NCI-H345 treated with DMSO at 0.1 percent for 48 hours (cell line): Measurements from ENCODE around the gene TRO.

Experiments
- DNase-seq: peaks from one replicate; lab custom pipeline; 2025; ENCODE audit not compliant: unreplicated experiment; lab: John Stamatoyannopoulos, UW

TRO gene, protein sequence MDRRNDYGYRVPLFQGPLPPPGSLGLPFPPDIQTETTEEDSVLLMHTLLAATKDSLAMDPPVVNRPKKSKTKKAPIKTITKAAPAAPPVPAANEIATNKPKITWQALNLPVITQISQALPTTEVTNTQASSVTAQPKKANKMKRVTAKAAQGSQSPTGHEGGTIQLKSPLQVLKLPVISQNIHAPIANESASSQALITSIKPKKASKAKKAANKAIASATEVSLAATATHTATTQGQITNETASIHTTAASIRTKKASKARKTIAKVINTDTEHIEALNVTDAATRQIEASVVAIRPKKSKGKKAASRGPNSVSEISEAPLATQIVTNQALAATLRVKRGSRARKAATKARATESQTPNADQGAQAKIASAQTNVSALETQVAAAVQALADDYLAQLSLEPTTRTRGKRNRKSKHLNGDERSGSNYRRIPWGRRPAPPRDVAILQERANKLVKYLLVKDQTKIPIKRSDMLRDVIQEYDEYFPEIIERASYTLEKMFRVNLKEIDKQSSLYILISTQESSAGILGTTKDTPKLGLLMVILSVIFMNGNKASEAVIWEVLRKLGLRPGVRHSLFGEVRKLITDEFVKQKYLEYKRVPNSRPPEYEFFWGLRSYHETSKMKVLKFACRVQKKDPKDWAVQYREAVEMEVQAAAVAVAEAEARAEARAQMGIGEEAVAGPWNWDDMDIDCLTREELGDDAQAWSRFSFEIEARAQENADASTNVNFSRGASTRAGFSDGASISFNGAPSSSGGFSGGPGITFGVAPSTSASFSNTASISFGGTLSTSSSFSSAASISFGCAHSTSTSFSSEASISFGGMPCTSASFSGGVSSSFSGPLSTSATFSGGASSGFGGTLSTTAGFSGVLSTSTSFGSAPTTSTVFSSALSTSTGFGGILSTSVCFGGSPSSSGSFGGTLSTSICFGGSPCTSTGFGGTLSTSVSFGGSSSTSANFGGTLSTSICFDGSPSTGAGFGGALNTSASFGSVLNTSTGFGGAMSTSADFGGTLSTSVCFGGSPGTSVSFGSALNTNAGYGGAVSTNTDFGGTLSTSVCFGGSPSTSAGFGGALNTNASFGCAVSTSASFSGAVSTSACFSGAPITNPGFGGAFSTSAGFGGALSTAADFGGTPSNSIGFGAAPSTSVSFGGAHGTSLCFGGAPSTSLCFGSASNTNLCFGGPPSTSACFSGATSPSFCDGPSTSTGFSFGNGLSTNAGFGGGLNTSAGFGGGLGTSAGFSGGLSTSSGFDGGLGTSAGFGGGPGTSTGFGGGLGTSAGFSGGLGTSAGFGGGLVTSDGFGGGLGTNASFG (N-terminal part only)

DNA sequence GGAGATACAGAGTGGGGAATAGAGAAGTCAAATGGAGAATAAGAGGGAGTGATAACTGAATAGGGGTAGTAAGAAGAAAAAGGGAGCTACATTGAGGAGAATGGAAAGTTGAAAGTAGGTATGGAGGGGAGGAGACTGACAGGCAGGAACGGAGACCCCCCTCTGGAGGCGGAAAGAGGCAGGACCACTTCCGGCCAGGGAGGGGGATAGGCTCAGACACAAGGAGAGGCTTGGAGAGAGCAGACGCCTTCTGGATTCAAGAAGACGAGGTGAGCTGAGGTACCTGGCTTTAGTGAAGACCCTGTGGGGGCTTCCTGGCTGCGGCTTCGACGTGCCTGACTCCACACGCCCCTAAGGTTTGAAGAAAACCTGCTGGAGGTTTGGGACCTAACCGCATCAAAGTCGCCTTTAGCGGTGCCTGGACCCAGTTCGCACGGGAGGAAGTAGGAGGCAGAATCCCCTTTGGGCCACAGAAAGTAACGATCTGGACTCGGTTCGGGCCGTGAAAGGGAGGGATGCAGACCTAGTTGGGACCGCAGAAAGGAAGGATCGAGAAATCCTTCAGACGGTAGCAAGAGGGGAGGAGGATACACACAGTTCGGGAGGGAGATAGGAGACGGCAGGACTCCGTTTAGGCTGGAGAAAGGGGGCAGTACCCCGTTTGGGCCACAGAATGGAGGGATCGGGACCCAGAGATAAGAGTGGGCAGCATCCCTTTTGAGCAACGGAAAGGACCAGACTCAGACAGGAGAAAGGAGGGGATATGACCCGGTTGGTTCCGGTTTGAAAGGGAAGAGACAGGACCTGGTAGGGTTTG, at the start of gene TRO:
Gene TRO, plus strand, starts transcription at position 215 of the 817 bp plus-strand sequence. CDS start 1,423 bp downstream, outside the sequence.
- DNase-seq, result peak; percentile 38

DNA sequence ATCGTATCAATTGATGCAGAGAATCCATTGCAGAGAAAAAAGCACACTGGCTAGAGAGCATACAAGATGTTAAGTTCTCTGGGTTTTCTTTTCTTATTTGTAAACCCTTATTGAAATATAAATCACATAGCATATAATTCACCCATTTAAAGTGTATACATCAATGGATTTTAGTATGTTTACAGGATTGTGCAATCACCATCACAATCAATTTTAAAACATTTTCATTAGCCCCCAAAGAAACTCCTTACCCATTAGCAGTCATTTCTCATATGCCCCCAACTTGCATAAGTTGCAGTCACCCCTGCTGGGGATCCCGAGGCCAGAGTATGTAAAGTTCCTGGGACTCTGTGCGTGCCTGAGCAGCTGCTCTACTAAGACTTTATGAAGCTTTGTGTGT, 34.9 kb upstream of the TRO start:
- DNase-seq, result no peak

DNA sequence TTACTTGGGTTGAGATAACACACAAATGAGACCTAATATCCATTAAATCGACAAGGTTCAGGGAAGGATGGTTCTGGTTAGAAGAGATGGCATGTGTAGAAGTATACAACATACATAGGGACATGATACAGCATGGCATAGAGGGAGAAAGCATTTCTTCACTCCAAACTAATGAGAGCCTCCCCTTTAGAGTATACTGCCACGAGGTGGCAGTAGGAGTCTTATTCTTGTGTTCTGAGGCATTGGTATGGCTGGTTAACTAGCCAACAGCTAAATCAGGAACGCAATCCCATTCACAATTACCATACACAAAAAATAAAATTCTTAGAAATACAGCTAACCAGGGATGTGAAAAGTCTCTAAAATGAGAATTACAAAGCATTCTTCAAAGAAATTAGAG, 29.1 kb upstream of the TRO start:
- peak; percentile 12 for DNase-seq

DNA sequence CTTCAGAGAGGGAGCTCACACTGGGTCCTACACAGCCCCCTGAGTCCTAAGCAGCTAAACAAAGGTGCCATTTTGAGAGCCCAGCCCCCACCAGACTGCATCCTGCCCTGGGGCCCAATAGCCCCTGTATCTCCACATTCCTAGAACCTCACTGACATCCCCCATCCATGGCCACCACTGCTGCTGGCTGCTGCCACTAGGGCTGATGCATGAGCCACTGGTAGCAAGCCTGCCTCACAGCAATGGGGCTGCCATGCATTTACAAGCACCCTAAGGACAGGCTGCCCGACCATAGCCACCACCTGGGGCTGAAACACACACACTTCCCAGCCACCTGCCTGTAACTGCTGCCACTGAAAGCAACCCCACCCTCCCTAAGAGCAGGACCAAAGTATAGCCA, 26.5 kb upstream of the TRO start:
- DNase-seq, result no peak

DNA sequence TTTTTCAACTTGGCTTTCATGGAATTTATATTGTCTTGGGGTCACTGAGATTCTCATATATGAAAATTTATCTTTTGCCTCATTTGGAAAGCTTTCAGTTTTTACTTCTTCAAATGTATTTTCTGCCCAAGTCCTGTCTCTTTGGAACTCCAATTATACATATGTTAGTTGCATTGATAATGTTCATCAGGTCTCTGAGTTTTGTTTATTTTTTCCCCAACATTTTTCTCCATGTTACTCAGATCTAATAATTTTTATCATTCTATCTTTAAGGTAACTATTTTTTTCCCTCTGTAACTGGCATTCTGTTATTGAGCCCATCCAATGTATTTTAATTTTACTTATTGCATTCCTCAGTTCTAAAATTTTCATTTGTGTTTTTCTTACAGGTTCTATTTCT, 10.7 kb upstream of the TRO start:
- DNase-seq, result no peak

DNA sequence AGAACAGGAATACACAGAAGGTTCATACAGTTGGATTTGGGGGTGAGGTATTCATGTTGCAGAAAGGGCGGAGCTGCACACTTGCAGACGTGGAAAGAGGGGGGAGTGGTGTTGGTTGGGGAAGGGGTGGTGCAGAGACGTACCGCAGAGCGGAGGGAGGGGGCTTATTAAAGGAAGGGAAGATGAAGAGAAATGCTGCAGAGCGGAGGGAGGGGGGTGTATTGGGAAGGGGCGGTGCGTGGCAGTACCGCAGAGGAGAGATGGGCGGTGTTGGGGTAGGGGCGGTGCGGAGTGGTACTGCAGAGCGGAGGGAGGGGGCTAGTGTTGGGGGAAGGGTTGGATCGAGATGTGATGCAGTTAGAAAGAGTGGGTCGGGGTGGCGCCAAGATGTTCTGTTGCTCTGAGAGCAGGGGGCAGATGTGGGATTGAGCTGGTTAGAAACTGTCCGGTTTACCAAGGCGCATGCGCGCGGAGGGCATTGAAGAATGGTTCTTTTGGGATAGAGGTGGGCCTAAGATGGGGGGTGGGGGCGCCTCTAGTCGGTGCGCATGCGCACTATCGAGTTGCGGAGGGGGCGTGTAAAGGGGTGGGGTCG, 900 bp downstream of the TRO start:
- DNase-seq, result peak; percentile 59

DNA sequence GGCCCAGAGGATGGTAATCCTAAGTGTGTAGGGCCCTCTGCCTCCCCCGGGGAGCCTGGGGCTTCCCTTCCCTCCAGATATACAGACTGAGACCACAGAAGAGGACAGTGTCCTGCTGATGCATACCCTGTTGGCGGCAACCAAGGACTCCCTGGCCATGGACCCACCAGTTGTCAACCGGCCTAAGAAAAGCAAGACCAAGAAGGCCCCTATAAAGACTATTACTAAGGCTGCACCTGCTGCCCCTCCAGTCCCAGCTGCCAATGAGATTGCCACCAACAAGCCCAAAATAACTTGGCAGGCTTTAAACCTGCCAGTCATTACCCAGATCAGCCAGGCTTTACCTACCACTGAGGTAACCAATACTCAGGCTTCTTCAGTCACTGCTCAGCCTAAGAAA, 1.9 kb downstream of the TRO start:
- DNase-seq, result no peak

DNA sequence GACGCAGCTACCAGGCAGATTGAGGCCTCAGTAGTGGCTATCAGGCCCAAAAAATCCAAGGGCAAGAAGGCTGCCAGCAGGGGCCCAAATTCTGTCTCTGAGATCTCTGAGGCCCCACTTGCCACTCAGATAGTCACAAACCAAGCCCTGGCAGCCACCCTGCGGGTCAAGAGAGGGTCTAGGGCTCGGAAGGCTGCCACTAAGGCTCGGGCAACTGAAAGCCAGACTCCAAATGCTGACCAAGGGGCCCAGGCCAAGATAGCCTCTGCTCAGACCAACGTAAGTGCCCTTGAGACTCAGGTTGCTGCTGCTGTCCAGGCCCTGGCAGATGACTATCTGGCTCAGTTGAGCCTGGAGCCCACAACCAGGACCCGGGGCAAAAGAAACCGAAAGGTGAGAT, 2.8 kb downstream of the TRO start:
- DNase-seq, result no peak

DNA sequence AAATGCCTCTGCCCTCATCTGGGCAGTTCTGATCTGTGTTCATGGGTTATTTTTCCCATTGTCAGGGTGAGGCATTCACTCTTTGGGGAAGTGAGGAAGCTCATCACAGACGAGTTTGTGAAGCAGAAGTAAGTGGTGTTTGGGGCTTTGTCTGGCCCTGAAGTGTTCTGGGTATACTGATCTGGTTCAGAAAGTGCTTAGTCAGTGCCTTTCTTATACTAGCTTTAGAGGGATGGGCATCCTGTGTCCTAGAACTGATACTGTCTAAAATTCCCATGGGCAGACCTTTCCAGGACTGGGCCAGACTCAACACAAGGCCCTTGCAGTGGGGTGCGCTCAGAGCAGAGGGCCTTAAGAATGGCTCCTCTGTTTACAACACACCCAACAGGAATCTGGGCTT, 6.4 kb downstream of the TRO start:
- no peak for DNase-seq

DNA sequence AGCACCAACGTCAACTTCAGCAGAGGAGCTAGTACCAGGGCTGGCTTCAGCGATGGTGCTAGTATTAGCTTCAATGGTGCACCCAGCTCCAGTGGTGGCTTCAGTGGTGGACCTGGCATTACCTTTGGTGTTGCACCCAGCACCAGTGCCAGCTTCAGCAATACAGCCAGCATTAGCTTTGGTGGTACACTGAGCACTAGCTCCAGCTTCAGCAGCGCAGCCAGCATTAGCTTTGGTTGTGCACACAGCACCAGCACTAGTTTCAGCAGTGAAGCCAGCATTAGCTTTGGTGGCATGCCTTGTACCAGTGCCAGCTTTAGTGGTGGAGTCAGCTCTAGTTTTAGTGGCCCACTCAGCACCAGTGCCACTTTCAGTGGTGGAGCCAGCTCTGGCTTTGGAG, 8.3 kb downstream of the TRO start:
- DNase-seq, result no peak

DNA sequence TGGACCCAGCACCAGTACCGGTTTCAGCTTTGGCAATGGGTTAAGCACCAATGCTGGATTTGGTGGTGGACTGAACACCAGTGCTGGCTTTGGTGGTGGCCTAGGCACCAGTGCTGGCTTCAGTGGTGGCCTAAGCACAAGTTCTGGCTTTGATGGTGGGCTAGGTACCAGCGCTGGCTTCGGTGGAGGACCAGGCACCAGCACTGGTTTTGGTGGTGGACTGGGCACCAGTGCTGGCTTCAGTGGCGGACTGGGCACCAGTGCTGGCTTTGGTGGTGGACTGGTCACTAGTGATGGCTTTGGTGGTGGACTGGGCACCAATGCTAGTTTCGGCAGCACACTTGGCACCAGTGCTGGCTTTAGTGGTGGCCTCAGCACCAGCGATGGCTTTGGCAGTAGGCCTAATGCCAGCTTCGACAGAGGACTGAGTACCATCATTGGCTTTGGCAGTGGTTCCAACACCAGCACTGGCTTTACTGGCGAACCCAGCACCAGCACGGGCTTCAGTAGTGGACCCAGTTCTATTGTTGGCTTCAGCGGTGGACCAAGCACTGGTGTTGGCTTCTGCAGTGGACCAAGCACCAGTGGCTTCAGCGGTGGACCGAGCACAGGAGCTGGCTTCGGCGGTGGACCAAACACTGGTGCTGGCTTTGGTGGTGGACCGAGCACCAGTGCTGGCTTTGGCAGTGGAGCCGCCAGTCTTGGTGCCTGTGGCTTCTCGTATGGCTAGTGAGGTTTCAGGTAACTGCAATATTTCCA, 9.8 kb downstream of the TRO start:
- DNase-seq, result no peak

DNA sequence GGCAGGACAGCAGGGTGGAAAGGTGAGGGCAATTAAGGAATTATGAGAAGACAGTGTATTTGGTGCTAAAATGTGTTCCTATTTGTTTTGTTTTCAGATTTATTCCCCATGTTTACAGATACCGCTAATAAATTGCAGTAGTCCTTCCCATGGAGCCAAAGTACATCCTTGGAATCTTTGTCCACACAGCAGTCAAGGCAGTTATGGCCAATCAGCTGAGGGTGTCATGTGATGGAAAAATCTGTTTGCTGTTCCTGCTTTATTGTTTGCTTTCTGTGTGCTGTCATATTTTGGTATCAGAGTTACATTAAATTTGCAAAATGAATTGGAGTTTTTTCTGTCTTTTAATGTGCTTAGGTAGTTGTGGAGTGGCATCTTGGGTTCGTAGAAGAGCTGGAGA, 10.5 kb downstream of the TRO start:
- no peak for DNase-seq

DNA sequence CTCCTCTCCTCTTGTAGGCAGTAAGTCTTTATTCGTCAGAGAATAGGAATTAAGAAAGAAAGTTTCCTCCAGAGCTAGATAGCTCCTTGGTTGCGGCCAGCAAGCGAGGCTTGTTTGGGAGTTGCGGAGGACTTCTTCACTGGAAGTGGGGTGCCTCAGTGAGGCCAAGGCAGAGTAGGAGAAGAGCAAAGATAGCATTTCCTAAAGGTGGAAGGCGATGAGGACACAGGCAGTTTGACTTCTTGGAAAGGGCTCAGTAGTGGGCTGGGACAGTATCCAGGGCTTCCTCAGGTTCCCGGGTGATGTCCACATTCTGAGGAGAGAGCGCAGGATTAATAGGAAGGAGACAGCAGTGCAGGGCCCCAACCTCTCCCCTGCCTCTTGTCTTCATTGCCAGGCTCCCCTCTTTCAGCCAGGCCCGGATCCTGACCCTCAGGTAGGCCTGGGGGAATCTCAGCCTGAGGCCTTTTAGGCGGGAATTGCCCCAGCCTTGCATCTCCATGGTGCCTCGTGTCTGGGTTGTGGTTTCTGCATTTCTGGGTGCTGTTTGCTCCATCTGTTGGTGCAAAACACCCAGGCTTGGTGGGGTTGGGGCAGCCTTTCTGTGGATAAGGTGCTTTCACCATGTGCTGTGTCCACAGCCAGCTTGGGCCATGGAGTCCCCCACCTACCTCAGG, 12.7 kb downstream of the TRO start:
- DNase-seq, result no peak

DNA sequence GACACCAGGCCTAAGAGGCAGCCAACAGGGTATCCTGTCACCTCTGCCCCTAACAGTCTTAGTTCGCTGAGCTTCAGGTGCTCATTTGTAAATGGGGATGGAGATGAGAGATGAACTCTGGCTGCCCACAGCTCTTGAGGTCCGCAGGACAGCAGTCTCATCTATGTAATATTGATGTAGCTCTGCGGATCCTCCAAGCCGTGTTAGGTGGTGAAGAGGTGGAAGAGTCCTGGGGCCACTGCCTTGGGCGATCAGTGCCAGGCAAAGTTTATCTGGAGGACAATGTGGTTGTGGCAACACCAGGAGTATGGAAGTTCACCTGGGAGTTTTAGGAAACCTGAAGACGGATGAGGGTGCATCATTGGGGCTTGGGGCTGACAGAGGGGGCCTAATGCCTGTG, 13.4 kb downstream of the TRO start:
- no peak for DNase-seq

DNA sequence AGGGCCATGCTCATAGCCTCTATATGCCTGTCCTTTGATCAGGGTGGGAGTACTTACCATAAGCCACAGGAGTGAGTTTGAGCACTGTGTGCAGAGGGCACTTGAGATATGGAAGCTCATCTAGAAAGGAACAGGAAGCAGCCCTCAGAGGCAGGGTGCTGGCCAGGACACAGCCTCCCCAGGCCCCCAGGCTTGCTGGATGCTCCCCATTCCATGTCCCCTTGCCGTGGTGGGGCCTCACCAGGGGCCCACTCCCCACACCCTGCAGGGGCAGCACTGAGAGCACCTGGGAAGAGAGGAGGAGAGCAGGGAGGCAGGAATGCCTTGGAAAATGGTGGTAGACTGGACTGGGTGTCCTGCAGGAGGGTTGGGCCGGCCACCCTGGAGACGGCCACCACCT, 14.3 kb downstream of the TRO start:
- no peak for DNase-seq

DNA sequence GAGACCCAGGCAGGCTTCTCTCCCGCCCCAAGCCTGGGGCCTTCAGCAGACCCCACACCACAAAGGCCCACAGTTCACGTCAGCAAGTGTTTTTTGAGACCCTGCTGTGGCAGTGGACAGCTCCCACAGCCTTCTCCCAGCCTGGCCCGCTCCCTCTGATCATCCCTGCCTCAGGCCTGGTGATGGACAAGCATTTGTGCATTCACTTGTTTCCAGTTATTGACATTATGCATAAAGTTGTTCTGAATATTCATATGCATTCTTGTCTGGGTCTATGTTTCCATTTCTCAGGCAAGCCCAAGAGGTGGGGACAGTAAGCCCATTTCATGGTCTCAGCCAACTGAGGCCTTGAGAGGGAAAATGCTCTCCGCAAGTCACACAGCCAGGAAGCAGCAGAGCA, 14.7 kb downstream of the TRO start:
- no peak for DNase-seq

DNA sequence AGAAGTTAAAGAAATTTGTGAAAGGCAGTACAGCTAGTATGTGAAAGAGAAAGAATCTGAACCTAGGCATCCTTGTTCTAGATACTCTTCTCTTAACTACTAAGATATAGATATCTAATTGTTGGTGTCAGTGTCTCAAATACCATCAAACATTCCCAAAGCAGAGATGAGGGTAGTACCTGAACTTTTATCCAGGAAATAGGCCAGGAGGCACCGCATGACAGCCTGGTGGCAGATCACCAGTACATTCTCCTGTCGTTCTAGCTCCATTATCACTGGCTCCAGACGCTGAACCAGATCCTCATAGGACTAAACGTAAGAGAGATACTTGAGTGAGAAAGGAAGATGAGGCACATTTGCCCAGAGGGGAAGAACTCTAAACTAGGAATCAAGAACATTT, 16.8 kb downstream of the TRO start:
- no peak for DNase-seq

DNA sequence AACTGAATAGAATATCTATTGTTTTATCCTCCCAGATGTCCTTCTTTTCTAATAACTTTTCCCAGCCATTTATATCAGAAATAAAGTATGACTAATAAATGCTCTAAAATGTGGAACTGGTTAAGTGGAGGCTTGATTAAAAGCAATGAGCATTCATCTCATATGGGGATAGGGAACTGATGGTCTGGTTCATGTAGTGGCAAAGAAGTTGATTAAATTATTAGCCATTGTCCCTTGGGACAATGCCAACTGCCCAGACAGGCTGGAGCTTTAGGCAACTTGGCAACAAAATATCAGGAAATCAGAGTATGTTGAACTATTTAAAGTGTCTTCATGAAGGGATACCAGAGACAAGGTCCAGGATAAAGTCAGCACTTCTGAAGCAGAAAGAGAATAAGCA, 24.2 kb downstream of the TRO start:
- no peak for DNase-seq

DNA sequence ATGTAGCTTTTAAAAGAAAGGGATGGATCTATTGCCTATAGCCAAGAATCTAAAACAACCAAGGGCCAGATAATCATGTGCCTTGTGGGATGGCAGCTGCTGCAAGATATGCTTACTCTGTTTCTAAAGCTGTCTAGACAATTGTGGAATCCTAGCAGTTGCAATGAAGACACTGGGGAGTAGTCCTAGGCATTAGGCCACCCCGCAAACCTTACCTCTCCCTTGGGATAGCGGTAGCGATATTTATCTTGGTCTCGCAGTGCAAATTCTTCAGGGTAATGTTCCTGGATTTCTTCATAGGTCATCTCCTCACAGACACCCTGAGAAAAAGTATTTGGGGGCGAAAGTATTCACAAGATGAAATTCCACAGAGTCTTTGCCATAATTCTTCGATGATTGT, 24.6 kb downstream of the TRO start:
- no peak for DNase-seq
